ENCODE results near the gene EFHD2. TPM values are rescaled to one million over a fixed set of nuclear protein-coding genes. Genes with fewer than 3 reads are reported as not detected.
"Not testable (repeated sequence)": the region's sequence is repeated elsewhere in the genome, so short reads cannot be mapped to it uniquely, and the experiment has no call there.

EFHD2 gene
- total and polyA plus RNA-seq, 2 of the 8 experiments (the other 6 are each of a cell fraction or from before 2014, with no cell fraction given) = 24.4 to 25.1 TPM

GRCh38 chr1:15471723-15472122 is 62.0 kb downstream of the EFHD2 start:
- POLR2A ChIA-PET (ENCODE audit: partially characterized antibody); FAIRE-seq: not testable (repeated sequence)
- CTCF ChIA-PET (ENCODE audit: partially characterized antibody) = interaction anchor here (0.7 to 1.6 kb wide), 3 partner anchors 9 to 72 kb away, joined by 3 to 5 read pairs (median 5); no protein-coding TSS in a partner anchor

More at GRCh38 chr1:15471723-15472122, 62.0 kb downstream of the EFHD2 start:
- not testable (repeated sequence) for H3K27me3 ChIP-seq (replicated peaks in 1 of 4; ENCODE audit: control insufficient read depth in 3 of 4, extremely low read depth in 1 of 4, insufficient read depth in 3 of 4, low read length in 3 of 4); H3K79me1 ChIP-seq (ENCODE audit: low read depth, low read length); H3K27ac ChIP-seq (ENCODE audit: low read depth, low read length); H2AFZ ChIP-seq (ENCODE audit: low read length); H3K56ac ChIP-seq (replicated peaks; ENCODE audit: insufficient read length, low read depth, low read length); DNase-seq (ENCODE audit: low read depth in 1 of 2, low spot score in 2 of 2); H3K23me2 ChIP-seq (ENCODE audit: low read depth, low read length); H3K23ac ChIP-seq (ENCODE audit: insufficient read length); H4K91ac ChIP-seq (replicated peaks; ENCODE audit: insufficient read length, low read length); H3K9me3 ChIP-seq (ENCODE audit: insufficient read depth in 2 of 2, low read depth in 1 of 2, low read length in 1 of 2); H2BK20ac ChIP-seq (ENCODE audit: low read length); H3K36me3 ChIP-seq (ENCODE audit: control insufficient read depth in 2 of 4, insufficient read depth in 4 of 4, low read length in 3 of 4); H3K4ac ChIP-seq (replicated peaks; ENCODE audit: insufficient read length, low read depth, low read length); H3K9ac ChIP-seq (replicated peaks in 1 of 4; ENCODE audit: extremely low read depth in 1 of 4, low read depth in 3 of 4, low read length in 3 of 4); H2AK5ac ChIP-seq (ENCODE audit: low read depth, low read length); H2BK120ac ChIP-seq (replicated peaks; ENCODE audit: low read depth, low read length); H2BK5ac ChIP-seq (ENCODE audit: low read depth, low read length); H3K4me2 ChIP-seq (ENCODE audit: insufficient read depth in 1 of 2, low read depth in 2 of 2, low read length in 2 of 2); H4K5ac ChIP-seq (ENCODE audit: insufficient read length, low read depth, low read length); H4K8ac ChIP-seq (ENCODE audit: extremely low read depth, insufficient read depth, low read length); H4K20me1 ChIP-seq (replicated peaks in 1 of 2; ENCODE audit: control insufficient read depth in 1 of 2, insufficient read depth in 2 of 2, low read length in 2 of 2); H3K18ac ChIP-seq (ENCODE audit: extremely low read depth, low read length); H3K4me1 ChIP-seq (replicated peaks in 1 of 4; ENCODE audit: control insufficient read depth in 3 of 4, insufficient read depth in 4 of 4, low read length in 3 of 4); H2BK15ac ChIP-seq (ENCODE audit: low read length); H2BK12ac ChIP-seq (ENCODE audit: low read depth, low read length); H3K4me3 ChIP-seq (ENCODE audit: extremely low read depth in 1 of 4, insufficient read depth in 2 of 4, low read depth in 3 of 4, low read length in 4 of 4); H3K14ac ChIP-seq (ENCODE audit: insufficient read length); H3K79me2 ChIP-seq (ENCODE audit: control insufficient read depth in 1 of 2, insufficient read depth in 2 of 2, low read length in 2 of 2)
- 89% methylated on average over 6 of the region's 6 CpGs; no CpG with 5 or more reads in 1 of the 2 experiments for WGBS, 2 experiments (ENCODE audit: extremely low coverage in 1 of 2, insufficient coverage in 1 of 2, insufficient read length in 1 of 2, insufficient replicate concordance in 2 of 2, low coverage in 1 of 2, low lambda C conversion rate in 2 of 2, missing lambda C conversion rate in 1 of 2)

All from H1 (cell line).